Body of pancreas (tissue), 4 donors: ENCODE data around the gene INSR. TPM values are rescaled to one million over a fixed set of nuclear protein-coding genes. Genes with fewer than 3 reads are reported as not detected.

Experiments
- ATAC-seq: fragments of 150-250 bp; one replicate; pipeline ENCODE4 v1.9.1; 2016
- DNase-seq, 4 donors: peaks; one replicate each; pipeline ENCODE4 v3.0.0-alpha.2; 2019
- H3K27ac ChIP-seq, 4 donors: fragments of 200-600 bp; sonication (generic); 1 replicate in 3 of 4; 2 replicates in 1 of 4; pipeline versions ENCODE4 v1.5.1 to v1.6.1; 2016 to 2019; ENCODE audit warnings: mild to moderate bottlenecking in 1 of 4, mixed read lengths in 1 of 4, moderate library complexity in 1 of 4
- H3K27me3 ChIP-seq, 2 donors: fragments of 200-600 bp; sonication (generic); one replicate each; pipeline ENCODE4 v1.6.0; 2016; ENCODE audit warnings: mild to moderate bottlenecking in 1 of 2
- H3K36me3 ChIP-seq, 2 donors: fragments of 200-600 bp; sonication (generic); replicated peaks in 1 of 2; 2 replicates each; pipeline ENCODE4 v1.5.1; 2016; ENCODE audit warnings: low read depth in 2 of 2; ENCODE audit not compliant: insufficient read depth in 1 of 2
- H3K4me1 ChIP-seq: fragments of 200-600 bp; sonication (generic); one replicate; pipeline ENCODE4 v1.6.0; 2016
- H3K4me3 ChIP-seq, 2 donors: fragments of 200-600 bp; sonication (generic); 1 replicate in 1 of 2; 2 replicates in 1 of 2; pipeline ENCODE4 v1.5.1; 2016 to 2019
- H3K9me3 ChIP-seq, 3 donors: fragments of 200-600 bp; sonication (generic); 1 replicate in 2 of 3; 2 replicates in 1 of 3; pipeline ENCODE4 v1.5.1; 2016
- POLR2A ChIP-seq, 3 donors: fragments of 450-650 bp; IDR thresholded peaks; one replicate each; pipeline ENCODE4 v1.6.1; 2016; ENCODE audit warnings: antibody characterized with exemption in 3 of 3, mild to moderate bottlenecking in 2 of 3
- WGBS, 2 donors: methylation state at CpG; one replicate each; pipeline ENCODE4 v1.1.5; 2017; 5-methylcytosine and 5-hydroxymethylcytosine counted together
- intact Hi-C: fragments of 100-400 bp; cut with DNase I; formaldehyde crosslinking; loops from one replicate; pipeline ENCODE4 v1.15.1; 2023
- total RNA-seq, 2 donors: library from RNA; depleted of rRNA; stranded (reverse); fragments of >200 nt; gene quantifications; one replicate each; pipeline ENCODE4 v1.1.0, GENCODE V29; 2016
- TF ChIP-seq, protein P1 (sequence below), 7 experiments: fragments of 450-650 bp in 4 of 7; fragments of 200-600 bp in 3 of 7; sonication (generic) in 3 of 7; IDR thresholded peaks; one replicate each; pipeline ENCODE4 v1.5.1; 2016 to 2019; ENCODE audit warnings: antibody characterized with exemption in 7 of 7

INSR gene
- total RNA-seq, 2 donors from 2014 or later = 243 to 284 TPM

GRCh38 chr19:7260161-7260560, 34.1 kb downstream of the INSR start:
- H3K27me3 ChIP-seq = no peaks in the 10 kb centered on the region
- TF ChIP-seq, protein P1, sequence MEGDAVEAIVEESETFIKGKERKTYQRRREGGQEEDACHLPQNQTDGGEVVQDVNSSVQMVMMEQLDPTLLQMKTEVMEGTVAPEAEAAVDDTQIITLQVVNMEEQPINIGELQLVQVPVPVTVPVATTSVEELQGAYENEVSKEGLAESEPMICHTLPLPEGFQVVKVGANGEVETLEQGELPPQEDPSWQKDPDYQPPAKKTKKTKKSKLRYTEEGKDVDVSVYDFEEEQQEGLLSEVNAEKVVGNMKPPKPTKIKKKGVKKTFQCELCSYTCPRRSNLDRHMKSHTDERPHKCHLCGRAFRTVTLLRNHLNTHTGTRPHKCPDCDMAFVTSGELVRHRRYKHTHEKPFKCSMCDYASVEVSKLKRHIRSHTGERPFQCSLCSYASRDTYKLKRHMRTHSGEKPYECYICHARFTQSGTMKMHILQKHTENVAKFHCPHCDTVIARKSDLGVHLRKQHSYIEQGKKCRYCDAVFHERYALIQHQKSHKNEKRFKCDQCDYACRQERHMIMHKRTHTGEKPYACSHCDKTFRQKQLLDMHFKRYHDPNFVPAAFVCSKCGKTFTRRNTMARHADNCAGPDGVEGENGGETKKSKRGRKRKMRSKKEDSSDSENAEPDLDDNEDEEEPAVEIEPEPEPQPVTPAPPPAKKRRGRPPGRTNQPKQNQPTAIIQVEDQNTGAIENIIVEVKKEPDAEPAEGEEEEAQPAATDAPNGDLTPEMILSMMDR (IDR thresholded peaks at IDR 0.05) = no peak
- no peak for TF ChIP-seq POLR2A (IDR thresholded peaks at IDR 0.05)
- peaks cover 94% of the 10 kb centered on the region for H3K4me1 ChIP-seq
- peak overlapping the region; percentile 30 to 85 (median 64) for H3K27ac ChIP-seq
- 40 to 51% methylated on average over 4 to 7 of the region's 7 CpGs for WGBS, 2 donors
- ATAC-seq (no peak), DNase-seq (peak in 2 of 4 donors; percentile 36 to 53)
- no peak overlapping the region for H3K4me3 ChIP-seq
- intact Hi-C loops = no loop called here
- H3K36me3 ChIP-seq = peaks cover 0 to 4% of the 10 kb centered on the region in 2 donors
- H3K9me3 ChIP-seq = no peaks in the 10 kb centered on the region

DNA sequence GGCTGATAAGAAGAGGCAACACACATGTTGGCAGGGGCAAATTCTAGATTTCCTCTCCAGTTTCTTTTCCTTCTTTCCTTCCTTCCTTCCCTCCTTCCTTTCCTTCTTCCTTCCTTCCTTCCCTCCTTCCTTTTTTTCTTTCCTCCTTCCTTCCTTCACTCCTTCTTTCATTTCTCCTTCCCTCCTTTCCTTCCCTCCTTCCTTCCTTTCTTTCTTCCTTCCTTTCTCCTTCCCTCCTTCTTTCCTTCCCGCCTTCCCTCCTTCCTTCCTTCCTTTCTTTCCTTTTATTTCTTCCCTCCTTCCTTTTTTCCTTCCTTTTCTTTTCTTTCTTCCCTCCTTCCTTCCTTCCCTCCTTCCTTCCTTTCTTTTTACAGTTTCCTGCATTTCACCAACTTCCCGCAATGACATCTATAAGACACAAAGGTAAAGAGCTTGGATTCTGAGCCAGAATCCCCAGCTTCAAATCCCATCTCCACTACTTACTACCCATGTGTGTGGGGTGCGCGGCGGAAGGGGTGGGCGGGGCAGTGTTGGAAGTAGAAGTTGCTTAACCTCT, 35.3 kb downstream of the INSR start:
- WGBS, 2 donors = 68 to 89% methylated on average over 6 of the region's 6 CpGs
- DNase-seq (no peak), ATAC-seq (no peak)
- TF ChIP-seq, protein P1 (IDR thresholded peaks at IDR 0.05) = no peak
- intact Hi-C loops = no loop called here
- Histone ChIP-seq H3K9me3 (no peaks in the 10 kb centered on the region), H3K36me3 (peaks cover 0 to 3% of the 10 kb centered on the region in 2 donors), H3K27ac (peak overlapping the region; percentile 58 to 87 (median 83)), H3K4me3 (no peak overlapping the region), H3K27me3 (no peaks in the 10 kb centered on the region), H3K4me1 (peaks cover 93% of the 10 kb centered on the region)

GRCh38 chr19:7258041-7258839, 36.0 kb downstream of the INSR start:
- Histone ChIP-seq H3K27ac (peak overlapping the region; percentile 53 to 87 (median 83)), H3K36me3 (peaks cover 0 to 3% of the 10 kb centered on the region in 2 donors), H3K27me3 (no peaks in the 10 kb centered on the region), H3K4me3 (no peak overlapping the region), H3K4me1 (peaks cover 93% of the 10 kb centered on the region), H3K9me3 (no peaks in the 10 kb centered on the region)
- DNase-seq = peak in 3 of 4 donors; percentile 42 to 52 (median 45)
- 83 to 96% methylated on average over 9 to 10 of the region's 10 CpGs for WGBS, 2 donors
- intact Hi-C loops = no loop called here
- TF ChIP-seq, protein P1 (IDR thresholded peaks at IDR 0.05) = no peak
- no peak for ATAC-seq

DNA sequence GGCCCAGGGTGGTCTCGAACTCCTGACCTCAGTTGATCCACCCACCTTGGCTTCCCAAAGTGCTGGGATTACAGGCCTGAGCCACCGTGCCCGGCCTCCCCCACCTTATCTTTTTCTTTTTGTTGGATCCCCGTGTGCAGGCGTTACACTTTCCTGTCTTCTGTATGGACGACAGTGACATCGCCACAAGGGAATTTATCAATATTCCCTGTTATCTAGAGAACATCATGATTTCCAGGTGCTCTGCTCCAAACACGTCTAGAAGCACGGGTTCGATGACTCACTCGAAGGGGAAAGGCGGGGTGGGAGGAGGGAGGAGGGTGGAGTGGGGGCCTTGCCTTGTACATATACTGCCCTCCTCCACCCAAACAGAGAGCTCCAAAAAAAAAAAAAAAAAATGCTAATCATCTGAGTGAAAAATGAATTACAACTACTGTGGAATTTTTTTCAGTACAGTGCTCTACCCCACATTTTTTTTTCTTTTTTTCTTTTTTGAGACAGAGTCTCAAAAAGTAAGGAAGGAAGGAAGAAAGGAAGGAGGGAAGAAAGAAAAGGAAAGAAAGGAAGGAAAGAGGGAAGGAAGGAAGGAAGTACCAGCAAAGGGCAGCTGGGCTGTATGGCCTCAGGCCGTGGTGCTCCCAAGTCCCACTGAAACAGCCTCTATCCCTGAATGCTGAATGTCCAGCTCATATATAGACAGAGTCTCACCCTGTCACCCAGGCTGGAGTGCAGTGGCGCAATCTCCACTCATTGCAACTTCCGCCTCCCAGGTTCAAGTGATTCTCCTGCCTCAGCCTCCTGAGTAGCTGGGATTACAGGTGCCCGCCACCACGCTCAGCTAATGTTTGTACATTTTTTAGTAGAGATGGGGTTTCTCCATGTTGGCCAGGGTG, 36.8 kb downstream of the INSR start:
- no peaks in the 10 kb centered on the region for H3K36me3 ChIP-seq
- peak overlapping the region; percentile 53 to 87 (median 83) for H3K27ac ChIP-seq
- no peak overlapping the region for H3K4me3 ChIP-seq
- TF ChIP-seq, protein P1 (IDR thresholded peaks at IDR 0.05) = no peak
- TF ChIP-seq POLR2A (IDR thresholded peaks at IDR 0.05) = peak in 2 of 3 donors; percentile 25 to 36
- intact Hi-C loops = no loop called here
- WGBS, 2 donors = 39 to 59% methylated on average over 17 of the region's 17 CpGs
- ATAC-seq (peak; percentile 87), DNase-seq (peak; percentile 88 to 94 (median 92))
- peaks cover 91% of the 10 kb centered on the region for H3K4me1 ChIP-seq
- H3K27me3 ChIP-seq = no peaks in the 10 kb centered on the region
- no peaks in the 10 kb centered on the region for H3K9me3 ChIP-seq
